LNCAP (cell line): Measurements from ENCODE around the gene LDLRAD3.

Experiments
- CTCF ChIP-seq: fragments of 450-650 bp; IDR thresholded peaks from 2 replicates; pipeline ENCODE4 v1.5.1; 2017; ENCODE audit warnings: mild to moderate bottlenecking

The LDLRAD3 gene

GRCh38 chr11:36070213-36070953 is 126.5 kb downstream of the LDLRAD3 start:
- no peak for TF ChIP-seq CTCF

GRCh38 chr11:36070954-36071330 is 127.1 kb downstream of the LDLRAD3 start:
- TF ChIP-seq CTCF, result no peak

GRCh38 chr11:36071917-36072500 is 128.1 kb downstream of the LDLRAD3 start:
- no peak for TF ChIP-seq CTCF

- no peak for TF ChIP-seq CTCF
Observed at GRCh38 chr11:36073411-36074203, 129.7 kb downstream of the LDLRAD3 start.

GRCh38 chr11:36074941-36075431 is 131.1 kb downstream of the LDLRAD3 start:
- no peak for TF ChIP-seq CTCF

- no peak for TF ChIP-seq CTCF
Observed at GRCh38 chr11:36077368-36077767, 133.5 kb downstream of the LDLRAD3 start.

GRCh38 chr11:36077886-36078685 is 134.2 kb downstream of the LDLRAD3 start:
- TF ChIP-seq CTCF, result no peak
